ENCODE measurements around the gene GRHPR.

- no peak for TF ChIP-seq CTCF (conservative IDR thresholded peaks at IDR 0.05; ENCODE audit: low read length)
- no peak for TF ChIP-seq EZH2phosphoT487 (IDR thresholded peaks at IDR 0.05; ENCODE audit: borderline replicate concordance, low read depth, low read length)
Measured at GRCh38 chr9:37437010-37437409, 14.5 kb downstream of the GRHPR start.
